Neural progenitor cell (in vitro differentiated cells): Measurements from ENCODE around the gene CDKL5.

ENCODE experiments used
- EZH2 ChIP-seq: fragments of 200-600 bp; sonication (generic); IDR thresholded peaks from 2 replicates; pipeline ENCODE4 v1.6.1; 2017; ENCODE audit warnings: antibody characterized with exemption, mild to moderate bottlenecking, moderate library complexity
- TF ChIP-seq, protein P1 (sequence below): fragments of 200-600 bp; sonication (generic); IDR thresholded peaks from 2 replicates; pipeline ENCODE4 v1.5.1; 2017; ENCODE audit warnings: antibody characterized with exemption, mild to moderate bottlenecking

- no peak for TF ChIP-seq EZH2
- TF ChIP-seq, protein P1, sequence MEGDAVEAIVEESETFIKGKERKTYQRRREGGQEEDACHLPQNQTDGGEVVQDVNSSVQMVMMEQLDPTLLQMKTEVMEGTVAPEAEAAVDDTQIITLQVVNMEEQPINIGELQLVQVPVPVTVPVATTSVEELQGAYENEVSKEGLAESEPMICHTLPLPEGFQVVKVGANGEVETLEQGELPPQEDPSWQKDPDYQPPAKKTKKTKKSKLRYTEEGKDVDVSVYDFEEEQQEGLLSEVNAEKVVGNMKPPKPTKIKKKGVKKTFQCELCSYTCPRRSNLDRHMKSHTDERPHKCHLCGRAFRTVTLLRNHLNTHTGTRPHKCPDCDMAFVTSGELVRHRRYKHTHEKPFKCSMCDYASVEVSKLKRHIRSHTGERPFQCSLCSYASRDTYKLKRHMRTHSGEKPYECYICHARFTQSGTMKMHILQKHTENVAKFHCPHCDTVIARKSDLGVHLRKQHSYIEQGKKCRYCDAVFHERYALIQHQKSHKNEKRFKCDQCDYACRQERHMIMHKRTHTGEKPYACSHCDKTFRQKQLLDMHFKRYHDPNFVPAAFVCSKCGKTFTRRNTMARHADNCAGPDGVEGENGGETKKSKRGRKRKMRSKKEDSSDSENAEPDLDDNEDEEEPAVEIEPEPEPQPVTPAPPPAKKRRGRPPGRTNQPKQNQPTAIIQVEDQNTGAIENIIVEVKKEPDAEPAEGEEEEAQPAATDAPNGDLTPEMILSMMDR: no peak
Observed at GRCh38 chrX:18542905-18543304, 117.5 kb downstream of the CDKL5 start.
